HT1080 (cell line): ENCODE data around the gene MCRIP1. TPM values are rescaled to one million over a fixed set of nuclear protein-coding genes. Genes with fewer than 3 reads are reported as not detected.
A peak's percentile ranks its signal among the peaks of the same experiment; 100 is the strongest.

Experiments used
- DNase-seq: peaks from one replicate; pipeline ENCODE4 v3.0.0-alpha.2; 2015; ENCODE audit warnings: low read depth
- polyA plus RNA-seq, 2 experiments: library from polyadenylated mRNA; depleted of rRNA; stranded (reverse); fragments of >200 nt; gene quantifications; 2 replicates each; pipeline ENCODE4 v1.2.3, GENCODE V29; 2015
- total RNA-seq: library from RNA; depleted of rRNA; stranded (reverse); fragments of >200 nt; shearing (Covaris generic); gene quantifications from 2 replicates; pipeline ENCODE4 v1.2.3, GENCODE V29; 2014; rRNA removed

Gene MCRIP1, protein sequence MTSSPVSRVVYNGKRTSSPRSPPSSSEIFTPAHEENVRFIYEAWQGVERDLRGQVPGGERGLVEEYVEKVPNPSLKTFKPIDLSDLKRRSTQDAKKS
- 81.9 and 87.0 TPM in 2 replicates for total RNA-seq
- polyA plus RNA-seq (2015; cell fraction: cytosol; rRNA removed), result 60.7 and 93.4 TPM in 2 replicates
- 35.0 and 37.9 TPM in 2 replicates for polyA plus RNA-seq (2015; cell fraction: nucleus; rRNA removed)

DNA sequence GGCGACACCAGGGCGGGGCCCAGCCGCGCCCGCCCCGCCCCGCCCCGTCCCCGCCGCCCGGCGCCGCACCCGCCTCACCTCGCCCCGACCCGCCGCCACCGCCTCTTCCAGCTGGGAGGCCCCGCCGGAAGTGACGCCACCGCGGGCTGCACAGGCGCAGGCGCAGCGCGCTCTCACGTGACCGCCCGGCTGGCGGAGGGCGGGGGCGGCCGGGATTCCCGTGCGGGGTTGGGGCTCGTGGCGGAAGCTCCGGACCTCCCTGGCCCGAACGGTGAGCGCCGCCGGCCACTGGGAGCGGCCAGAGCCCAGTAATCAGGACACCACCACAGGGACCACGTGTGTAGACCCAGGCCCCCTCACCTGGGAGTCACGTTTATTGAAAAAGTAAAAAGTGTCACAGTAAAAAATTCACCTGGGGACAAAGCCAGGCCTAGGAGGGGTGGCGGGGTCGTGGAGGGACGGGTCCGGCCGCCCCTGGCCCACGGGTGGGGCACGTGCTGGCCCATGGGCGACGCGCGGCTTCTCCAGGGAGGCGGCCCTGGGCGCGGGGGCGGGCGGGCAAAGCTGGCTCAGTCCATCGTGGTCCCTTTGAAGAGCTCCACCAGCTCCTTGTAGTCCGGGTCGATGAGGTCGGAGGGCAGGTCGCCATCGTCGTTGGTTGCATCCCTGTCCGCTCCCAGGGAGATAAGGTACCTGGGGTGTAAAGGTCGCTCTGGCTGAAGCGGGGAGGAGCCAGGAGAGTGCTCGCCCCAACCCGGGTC, at the start of gene MCRIP1:
MCRIP1 (minus strand) TSS at position 132 of the 761 bp plus-strand sequence. CDS start 8,785 bp downstream, outside the sequence.
- peak; percentile 80 for DNase-seq

DNA sequence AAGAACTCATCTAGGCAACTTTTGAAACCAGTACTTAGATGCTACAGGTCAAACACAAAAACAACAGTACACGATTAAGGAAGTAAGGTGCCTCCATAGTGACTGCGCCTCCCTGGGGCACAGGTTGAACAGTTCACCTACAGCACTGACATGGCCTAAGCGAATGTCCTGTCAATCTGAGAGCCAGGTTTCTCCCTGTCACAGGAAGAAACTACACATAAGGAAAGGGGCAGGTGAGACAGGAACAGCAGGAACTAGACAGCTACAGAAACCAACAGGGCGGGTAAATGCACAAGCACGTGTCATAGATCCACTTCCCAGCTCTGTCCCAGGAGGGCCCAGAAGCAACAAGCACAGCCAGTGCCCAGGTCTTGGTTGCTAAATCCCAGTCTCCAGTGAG, 46.0 kb upstream of the MCRIP1 start:
- DNase-seq, result no peak

DNA sequence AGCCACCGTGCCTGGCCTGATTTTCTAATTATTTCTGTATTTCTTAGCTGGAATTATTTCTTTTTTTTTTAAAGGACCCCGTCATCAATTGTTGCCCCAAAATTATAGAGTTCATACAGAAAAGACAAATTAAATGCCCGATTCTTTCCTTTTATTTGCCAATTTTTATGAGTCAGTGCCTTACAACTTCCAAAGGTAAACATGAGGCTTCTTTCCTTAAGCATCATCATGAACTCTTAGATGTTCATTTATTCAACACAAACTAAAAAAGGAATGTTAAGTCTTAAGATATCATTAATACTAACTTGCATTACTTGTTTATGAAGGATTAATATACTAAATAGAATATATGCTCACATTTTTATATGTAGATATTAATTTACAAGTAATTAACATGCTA, 45.2 kb upstream of the MCRIP1 start:
- no peak for DNase-seq

DNA sequence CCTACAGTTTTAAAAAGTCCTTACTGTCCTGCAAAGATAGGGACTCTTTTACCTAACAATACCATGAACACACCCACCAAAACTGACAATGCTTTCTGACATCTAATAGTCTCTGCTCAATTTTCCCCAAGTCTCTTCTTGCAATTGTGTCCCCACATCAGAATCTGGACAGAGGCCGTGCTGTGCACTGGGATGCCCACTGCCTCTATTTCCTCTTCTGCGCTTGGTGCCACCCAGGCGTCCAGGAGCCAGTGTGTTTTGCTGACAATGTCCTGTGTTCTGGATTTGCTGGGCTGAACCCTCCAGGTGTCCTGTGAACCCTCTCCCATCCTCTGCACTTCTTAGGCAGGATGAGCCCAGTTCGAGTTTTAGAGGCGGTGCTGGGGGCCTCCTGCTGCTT, 44.5 kb upstream of the MCRIP1 start:
- no peak for DNase-seq

DNA sequence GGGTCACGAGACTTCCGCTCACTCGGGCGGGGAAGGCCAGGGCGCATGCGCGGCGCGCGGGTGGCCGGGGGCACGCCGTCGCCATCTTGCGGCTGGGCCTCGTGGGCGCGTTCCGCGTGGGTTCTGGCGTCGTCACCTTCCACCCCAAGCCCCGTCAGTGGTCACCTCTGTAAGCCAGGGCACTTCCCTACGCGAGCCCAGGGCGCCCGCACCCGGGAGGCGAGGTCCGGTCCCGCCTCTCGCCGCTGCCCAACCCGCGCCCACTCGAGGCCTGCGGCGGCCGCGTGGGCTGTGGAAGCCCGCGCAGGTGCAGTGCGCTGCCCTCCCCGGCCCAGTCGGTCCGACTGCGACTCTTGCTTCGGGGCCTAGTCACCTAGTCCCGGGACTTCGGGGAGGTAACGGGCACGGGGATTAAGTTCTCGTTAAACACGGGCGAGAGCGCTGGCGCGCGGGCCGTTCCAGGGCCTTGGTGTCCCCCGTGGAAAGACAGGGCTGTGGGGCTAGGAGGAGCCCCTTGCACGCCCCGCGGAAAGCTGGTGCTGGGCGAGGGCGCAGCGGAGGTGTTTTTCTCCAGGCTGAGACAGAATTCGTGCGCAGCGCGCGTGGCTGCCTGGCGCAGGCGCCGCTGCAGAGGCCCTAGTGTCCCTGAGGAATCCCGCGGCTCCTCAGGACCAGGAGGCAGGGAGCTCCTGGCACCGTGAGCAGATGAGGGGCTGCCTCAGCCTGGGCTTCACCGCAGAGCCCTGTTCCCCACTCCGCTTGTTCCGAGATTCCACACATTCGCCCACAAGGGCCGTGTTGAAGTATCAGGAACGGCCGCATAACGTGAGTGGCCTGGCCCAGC, 38.5 kb upstream of the MCRIP1 start:
- peak; percentile 76 for DNase-seq

DNA sequence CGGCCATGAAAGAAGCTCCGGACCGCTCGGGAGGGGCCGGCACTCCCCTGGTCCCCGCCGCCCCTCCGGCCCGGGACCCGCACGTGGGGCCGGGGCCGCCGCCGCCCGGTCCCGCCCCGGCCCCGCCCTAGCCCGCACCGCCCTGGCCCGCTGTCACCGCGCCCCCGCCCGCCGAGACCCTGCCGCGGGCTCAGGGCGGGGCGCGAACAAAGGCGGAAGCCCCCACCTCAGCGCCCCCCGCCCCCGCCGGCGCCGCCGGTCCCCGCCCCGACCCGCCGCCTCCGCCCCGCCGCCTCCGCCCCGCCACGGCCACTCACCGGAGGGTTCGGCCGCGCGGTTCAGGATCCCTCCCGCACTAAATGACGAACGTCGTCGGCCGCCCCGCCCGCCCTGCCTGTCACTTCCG, 37.9 kb upstream of the MCRIP1 start, which contains the start of gene ARHGDIA:
ARHGDIA (minus strand) TSS at position 357 of the 406 bp plus-strand sequence. CDS start 1,407 bp downstream, outside the sequence.
- no peak for DNase-seq

DNA sequence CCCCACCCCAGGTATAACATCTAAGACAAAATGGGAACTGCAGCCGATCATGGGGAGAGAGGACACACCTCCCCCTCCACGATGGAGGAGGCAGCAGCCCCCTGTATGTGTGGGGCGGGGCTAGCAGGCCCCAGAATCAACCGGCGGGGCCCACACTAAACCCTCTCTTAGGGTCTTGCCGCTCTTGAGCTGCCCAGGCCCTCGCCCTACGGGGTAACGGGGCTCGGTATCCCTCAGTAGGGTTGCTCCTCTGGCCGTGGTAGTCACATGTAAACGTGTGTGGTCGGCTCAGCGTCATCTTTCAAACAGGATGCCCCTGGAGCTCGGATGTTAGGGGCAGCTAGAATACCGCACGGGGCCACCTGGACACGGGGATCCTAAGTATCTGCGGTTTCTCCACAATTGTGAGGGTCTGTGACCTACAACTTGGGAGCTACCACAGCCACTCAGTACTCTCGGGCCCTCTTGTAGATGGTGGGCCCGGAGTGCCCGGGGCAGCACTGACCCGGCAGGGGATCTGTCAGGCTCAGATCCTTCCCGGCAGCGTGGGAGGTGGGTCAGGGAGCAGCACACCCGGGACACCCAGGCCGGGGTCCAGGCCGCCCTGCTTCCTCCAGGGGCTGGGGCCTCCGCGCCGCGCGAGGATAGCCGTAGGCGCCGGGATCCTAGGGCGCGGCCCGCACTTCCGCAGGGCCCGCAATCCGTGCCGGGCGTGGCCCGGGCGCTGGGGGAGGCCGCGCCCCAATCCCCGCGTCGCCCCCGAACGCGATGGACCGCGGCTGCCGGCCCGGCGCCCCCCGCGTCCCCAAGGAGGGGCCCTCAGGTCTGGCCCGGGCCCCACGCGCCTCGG, 37.3 kb upstream of the MCRIP1 start:
- DNase-seq, result peak; percentile 57

DNA sequence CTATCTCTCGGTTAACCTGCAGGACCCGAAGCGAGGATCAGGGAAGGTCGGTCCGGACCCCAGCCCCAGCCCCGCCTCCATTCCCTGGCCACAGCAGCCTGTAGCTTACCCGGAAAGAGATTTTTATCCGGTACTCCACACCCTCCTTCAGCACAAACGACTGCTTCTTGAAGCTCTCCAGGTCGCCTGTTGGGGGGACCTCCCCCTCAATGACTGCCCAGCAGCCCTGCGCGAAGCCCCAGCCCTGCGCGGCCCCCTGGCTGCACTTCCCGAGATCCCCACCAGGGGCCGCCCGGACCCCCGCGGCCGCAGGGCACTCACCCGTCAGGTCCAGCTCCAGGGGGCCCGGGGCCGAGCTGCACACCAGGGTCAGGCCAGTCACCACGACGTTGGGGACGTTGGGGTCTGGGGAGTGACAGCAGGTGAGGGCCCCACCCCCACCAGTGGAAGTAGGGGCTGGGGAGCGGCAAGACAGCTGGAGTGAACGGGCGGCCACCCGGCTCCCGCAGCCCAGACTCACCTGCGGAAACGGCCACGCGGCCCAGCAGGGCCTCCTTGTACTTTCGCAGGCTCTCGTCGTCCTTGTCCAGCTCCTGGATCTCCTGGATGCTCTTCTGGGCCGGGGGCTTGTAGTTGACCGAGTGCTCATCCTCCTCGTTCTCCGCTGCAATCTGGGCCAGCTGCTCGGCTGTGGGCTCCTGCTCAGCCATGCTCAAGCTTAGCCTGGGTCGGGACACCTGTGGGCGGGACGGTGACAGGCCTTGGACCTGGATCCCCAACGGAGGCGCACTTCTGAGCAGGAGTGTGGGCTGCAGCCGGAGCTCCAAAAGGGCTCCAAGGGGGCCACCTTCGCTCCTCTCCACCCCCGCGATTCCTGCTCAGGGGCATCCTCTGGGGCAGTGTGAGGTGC, 36.4 kb upstream of the MCRIP1 start:
- peak; percentile 56 for DNase-seq

DNA sequence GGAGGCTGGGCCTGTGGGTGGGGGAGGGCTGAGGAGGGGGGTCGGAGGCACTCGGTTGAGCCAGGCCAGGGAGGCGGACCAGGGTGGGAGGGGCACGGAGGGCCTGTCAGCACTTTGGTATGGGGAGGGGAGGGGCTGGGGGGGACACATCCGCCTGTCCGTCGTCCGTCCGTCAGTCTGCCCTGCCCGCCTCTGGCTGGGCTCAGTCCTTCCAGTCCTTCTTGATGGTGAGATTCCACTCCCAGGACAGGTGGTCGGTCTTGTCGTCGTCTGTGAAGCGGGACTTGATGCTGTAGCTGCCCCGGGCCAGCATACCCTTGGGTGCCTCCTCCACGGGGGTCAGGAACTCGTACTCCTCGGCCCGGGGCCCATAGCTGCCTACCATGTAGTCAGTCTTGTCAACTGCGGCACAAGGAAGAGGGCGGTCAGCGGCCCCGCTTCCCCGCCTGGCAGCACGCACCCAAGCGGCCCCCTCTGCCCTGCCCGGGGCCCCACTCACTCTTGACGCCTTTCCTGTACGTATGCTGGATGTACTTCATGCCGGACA, 35.7 kb upstream of the MCRIP1 start:
- peak; percentile 71 for DNase-seq

DNA sequence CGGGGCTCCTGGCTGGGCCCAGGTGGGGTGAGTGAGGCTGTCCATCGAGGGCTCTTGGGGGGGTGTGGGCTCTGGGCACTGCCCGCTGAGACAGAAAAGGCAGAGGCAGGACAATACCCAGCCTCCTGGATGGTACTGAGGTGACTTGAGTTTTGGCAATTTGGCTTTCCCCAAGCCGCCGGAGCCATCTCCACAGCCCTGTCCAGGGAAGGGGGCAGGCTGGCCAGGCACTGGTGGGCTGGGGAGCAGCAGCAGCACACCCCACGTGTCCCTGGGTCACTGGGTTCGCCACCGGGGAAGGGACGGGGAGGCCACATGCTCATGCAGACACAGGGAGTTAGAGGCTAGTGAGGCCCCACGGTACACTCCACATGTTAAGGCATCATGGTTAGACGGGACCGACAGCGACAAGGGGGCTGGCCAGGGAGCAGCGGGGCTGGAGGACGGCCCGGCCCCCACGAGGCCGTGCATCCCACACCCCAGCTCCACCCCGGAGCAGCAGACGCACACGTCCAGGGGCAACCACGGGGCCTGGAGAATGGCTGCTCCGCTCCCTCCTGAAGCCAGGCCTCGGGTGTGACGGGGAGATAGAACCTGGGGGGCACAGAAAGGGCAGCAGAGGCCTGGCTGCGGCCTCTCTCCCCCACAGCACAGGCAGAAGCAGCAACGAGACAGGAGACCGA, 35.0 kb upstream of the MCRIP1 start:
- DNase-seq, result peak; percentile 26

DNA sequence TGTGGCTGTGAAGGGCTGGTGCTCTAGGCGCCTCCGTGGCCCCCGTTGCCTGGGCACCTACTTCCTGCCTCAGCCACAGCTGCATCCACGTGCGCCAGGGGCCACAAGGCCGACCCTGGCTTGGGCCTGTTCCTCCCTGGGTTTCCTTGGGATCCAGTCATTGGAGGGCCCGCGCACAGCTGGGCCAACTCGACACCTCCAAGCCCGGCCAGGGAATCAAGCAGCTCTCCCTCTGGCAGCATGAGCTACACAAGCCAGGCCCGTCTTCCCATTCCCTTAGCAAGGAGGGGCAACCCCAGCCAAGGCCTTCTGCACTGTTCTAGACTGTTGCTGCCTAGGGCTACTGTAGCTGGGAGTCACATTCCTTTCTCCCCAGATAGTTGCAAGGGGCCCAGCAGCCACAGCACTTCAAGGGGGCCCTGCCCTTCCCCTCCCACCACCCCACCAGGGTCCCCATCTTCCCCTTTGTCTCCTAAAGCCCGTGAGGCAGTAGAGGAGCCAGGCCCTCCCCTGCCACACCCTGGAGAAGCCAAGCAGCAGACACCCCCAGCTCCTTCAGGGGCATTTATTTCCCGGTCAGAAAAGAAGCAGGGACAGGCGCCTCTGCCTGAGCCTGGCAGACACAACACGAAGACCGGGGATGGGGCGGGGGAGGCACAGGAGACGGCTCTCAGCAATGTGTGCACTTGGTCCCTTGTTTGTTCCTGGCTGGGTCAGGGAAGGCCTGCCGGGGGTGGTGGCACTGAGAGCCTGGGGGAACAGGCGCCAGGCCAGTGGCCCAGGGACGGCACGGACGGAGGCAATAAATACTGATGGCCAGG, 34.3 kb upstream of the MCRIP1 start:
- peak; percentile 59 for DNase-seq

DNA sequence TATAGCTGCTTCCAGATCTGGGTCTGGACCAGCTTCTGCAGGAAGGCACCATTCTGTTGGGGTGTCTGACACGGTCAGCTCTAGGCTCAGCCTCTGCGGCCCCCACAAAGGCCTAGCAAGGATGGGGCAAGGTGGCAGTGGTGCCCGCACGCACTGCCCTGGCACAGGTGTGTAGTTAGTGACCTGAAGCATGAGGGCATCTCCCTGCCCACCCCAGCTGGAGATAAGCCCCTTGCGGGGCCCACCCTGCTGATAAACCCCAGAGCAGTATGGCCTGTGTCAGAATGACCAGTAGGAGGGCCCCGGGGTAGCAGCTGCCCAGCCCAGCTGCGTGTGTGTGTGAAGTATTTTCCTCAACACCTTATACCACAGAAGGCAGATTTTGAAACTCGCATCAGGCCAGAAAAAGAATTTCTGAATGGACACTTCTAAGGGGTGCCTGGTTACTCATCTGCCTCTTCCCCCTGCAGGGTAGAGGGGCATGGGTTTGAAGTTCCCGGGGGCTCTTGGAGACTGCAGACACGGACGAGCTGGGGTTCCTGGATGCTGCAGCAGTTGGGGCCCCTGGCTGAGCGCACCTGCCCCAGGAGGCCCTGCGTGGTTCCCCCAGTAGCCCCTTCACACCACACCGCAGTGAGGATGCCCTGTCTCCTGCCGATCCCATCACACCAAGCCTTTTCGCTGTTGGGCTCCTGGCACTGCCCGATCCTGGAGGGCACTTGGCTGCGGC, 33.5 kb upstream of the MCRIP1 start:
- no peak for DNase-seq

DNA sequence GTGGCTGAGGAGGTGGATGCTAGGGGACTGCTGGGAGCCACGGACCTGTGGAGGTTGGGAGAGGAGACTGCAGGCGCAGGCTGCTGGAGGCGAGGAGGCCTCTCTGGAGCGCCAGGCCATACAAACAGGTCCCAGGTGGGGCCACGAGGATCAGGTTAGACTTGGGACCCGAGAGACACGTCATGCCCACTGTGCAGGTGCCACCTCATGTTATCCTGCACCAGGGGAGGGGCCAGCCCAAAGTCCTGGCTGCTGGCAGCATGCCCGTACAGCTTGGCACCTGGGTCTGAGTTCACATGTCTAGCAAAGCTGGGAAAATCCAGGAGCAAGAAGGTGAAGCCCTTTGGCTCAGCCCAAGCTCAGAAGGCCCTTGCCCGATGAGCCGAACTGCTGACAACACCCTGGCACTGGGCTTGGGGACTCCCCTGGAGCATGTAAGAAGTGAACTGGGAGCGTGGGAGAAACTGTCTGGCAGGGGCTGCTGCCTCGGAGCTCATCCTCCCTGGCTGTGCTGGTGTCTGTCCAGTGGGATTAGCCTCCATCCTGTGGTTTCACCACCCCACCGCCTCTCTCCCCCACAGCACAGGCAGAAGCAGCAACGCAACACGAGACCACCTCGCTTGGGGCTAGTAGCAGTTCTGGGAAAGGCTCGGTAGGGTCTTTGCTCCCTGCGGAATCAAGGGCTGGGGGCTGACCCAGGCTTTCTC, 32.8 kb upstream of the MCRIP1 start:
- no peak for DNase-seq

DNA sequence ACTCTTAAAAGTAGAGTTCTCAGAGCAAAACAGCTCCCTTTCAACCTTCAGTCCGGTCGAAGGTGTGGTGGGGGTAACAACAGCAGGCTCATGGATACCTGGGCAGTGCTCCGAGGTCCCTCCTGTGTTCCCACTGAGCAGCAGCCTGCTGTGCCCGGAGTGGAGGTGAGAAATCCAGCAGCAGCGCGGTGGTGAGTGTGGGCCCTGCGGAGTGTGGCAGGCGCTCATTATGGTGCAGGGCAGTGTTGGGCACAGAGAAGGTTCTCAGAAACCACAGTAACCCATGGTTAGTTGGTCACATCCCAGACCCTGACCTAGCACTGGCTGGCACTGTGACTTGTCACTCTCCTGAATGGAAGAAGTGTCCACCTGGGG, 32.3 kb upstream of the MCRIP1 start:
- DNase-seq, result no peak

DNA sequence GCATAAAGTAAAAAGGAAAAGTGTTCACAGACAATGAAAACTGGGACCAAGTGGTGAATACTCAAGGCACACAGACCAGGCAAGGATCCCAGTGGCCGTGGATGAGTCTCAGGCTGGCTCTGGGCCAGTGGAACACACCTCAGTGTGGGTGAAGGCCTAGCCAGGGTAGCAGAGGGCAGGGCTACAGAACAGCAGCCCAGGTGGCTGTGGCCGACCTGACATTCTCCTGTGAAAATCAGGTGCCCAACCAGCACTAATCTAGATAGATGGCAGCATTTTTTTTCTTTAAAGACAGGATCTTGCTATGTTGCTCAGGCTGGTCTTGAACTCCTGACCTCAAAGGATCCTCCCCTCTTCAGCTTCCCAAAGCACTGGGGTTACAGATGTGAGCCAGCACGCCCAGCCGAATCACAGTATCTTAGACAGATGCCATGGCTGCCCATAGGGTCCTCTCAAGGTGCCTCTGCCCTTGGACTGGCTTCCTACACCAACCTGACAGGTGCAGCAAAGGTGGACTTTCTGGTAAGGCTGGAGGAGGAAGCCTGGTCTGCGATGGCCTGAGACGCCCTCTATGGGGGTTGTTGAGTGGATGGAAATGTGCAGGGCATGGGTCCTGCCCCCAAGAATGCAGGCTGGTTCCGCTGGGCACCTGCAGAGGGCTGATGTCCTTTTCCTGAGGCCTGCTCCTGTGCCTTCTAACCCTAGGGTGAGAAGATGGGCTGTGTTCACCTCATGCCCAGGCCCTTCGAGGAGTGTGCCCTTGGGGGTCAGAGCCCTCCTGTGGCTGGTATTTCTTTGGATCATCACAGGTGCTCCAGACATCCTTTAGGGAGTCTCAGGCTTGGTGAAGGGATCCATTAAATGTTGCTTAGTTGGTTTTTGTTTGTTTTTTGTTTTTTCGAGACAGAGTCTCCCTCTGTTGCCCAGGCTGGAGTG, 31.0 kb upstream of the MCRIP1 start:
- DNase-seq, result no peak
